HCT116 (cell line): ENCODE results near the gene RIMS4.

Experiments used
- EZH2 ChIP-seq: fragments of 200-600 bp; sonication (generic); IDR thresholded peaks from 2 replicates; pipeline ENCODE4 v1.6.1; 2017; ENCODE audit warnings: antibody characterized with exemption, mixed run types
- EZH2phosphoT487 ChIP-seq: fragments of 200-600 bp; IDR thresholded peaks from 2 replicates; pipeline ENCODE4 v1.6.1; 2018; ENCODE audit warnings: antibody characterized with exemption, borderline replicate concordance
- POLR2A ChIP-seq: IDR thresholded peaks from 2 replicates; pipeline ENCODE4 v1.7.0; 2011; ENCODE audit warnings: borderline replicate concordance; ENCODE audit not compliant: insufficient read depth, insufficient read length; ENCODE audit errors: extremely low read depth
- POLR2AphosphoS5 ChIP-seq: IDR thresholded peaks from 2 replicates; pipeline ENCODE4 v1.6.1; 2011; ENCODE audit warnings: mild to moderate bottlenecking, low read depth, low read length, moderate library complexity
- RAD21 ChIP-seq: IDR thresholded peaks from 2 replicates; pipeline ENCODE4 v1.6.1; 2012; ENCODE audit warnings: low read depth, mild to moderate bottlenecking
- YY1 ChIP-seq: IDR thresholded peaks from 2 replicates; pipeline ENCODE4 v1.6.1; 2011; ENCODE audit warnings: low read length, low read depth, moderate library complexity, mild to moderate bottlenecking; ENCODE audit not compliant: insufficient replicate concordance; ENCODE audit errors: extremely low read depth
- ZNF274 ChIP-seq: fragments of 200-500 bp; sonication (Bioruptor generic); IDR thresholded peaks from 2 replicates; pipeline ENCODE4 v1.6.1; 2014; ENCODE audit warnings: mild to moderate bottlenecking, low read depth, low read length, inconsistent platforms
- TF ChIP-seq, protein P1 (sequence below), 3 experiments: fragments of 200-600 bp in 1 of 3; sonication (generic) in 1 of 3; IDR thresholded peaks in 2 of 3; conservative IDR thresholded peaks in 1 of 3; 2 replicates each; pipeline ENCODE4 v1.5.1; 2012 to 2017; ENCODE audit warnings: low read depth in 2 of 3, low read length in 2 of 3, antibody characterized with exemption in 1 of 3, borderline replicate concordance in 1 of 3, control low read depth in 1 of 3, mild to moderate bottlenecking in 1 of 3, mixed read lengths in 1 of 3, mixed run types in 1 of 3, moderate library complexity in 1 of 3; ENCODE audit not compliant: insufficient read depth in 1 of 3
- TF ChIP-seq, protein P2 (sequence below): IDR thresholded peaks from 2 replicates; pipeline ENCODE4 v1.6.1; 2012; ENCODE audit warnings: low read depth

DNA sequence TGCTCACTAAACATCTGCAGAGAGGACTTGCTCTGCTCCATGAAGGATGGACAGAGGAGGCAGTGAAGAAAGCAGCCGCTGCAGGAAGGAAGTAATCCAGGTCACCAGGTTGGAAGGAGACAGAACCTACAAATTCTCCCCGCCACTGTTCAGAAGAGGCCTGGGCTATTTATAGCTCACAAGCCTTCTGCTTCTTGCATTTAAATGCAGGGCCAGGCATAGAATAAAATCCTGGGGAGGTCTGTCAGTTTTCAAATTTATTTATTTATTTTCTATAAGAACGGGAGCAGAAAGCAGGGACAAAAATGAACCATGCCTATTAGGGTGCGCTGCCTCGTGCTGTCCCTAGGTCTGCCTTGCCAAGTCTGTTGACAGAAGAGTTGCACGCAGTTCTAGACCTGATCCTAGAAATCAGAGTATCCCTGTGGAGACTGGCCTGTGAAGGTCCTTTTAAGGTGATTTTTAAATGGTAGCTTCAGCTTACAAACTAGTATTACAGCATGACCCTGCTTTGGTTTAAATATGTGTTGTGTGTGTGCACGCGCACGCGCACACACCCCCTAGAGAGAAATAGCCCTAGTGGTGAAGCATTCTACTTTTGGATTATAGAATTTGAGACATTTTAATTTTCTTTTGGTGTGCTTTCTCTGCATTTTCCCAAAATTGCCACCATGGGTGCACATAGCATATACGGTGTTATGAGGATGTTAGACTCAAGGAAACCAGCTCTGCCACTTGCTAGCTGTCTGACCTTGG, 19.5 kb downstream of the RIMS4 start:
- TF ChIP-seq, protein P1, sequence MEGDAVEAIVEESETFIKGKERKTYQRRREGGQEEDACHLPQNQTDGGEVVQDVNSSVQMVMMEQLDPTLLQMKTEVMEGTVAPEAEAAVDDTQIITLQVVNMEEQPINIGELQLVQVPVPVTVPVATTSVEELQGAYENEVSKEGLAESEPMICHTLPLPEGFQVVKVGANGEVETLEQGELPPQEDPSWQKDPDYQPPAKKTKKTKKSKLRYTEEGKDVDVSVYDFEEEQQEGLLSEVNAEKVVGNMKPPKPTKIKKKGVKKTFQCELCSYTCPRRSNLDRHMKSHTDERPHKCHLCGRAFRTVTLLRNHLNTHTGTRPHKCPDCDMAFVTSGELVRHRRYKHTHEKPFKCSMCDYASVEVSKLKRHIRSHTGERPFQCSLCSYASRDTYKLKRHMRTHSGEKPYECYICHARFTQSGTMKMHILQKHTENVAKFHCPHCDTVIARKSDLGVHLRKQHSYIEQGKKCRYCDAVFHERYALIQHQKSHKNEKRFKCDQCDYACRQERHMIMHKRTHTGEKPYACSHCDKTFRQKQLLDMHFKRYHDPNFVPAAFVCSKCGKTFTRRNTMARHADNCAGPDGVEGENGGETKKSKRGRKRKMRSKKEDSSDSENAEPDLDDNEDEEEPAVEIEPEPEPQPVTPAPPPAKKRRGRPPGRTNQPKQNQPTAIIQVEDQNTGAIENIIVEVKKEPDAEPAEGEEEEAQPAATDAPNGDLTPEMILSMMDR (IDR thresholded peaks at IDR 0.05 in 2 of 3, conservative IDR thresholded peaks at IDR 0.05 in 1 of 3; ENCODE audit: borderline replicate concordance in 1 of 3, insufficient read depth in 1 of 3, low read depth in 2 of 3, low read length in 2 of 3), result no peak
- TF ChIP-seq RAD21, result no peak
- no peak for TF ChIP-seq POLR2A
- no peak for TF ChIP-seq YY1
- TF ChIP-seq EZH2, result no peak
- TF ChIP-seq, protein P2, sequence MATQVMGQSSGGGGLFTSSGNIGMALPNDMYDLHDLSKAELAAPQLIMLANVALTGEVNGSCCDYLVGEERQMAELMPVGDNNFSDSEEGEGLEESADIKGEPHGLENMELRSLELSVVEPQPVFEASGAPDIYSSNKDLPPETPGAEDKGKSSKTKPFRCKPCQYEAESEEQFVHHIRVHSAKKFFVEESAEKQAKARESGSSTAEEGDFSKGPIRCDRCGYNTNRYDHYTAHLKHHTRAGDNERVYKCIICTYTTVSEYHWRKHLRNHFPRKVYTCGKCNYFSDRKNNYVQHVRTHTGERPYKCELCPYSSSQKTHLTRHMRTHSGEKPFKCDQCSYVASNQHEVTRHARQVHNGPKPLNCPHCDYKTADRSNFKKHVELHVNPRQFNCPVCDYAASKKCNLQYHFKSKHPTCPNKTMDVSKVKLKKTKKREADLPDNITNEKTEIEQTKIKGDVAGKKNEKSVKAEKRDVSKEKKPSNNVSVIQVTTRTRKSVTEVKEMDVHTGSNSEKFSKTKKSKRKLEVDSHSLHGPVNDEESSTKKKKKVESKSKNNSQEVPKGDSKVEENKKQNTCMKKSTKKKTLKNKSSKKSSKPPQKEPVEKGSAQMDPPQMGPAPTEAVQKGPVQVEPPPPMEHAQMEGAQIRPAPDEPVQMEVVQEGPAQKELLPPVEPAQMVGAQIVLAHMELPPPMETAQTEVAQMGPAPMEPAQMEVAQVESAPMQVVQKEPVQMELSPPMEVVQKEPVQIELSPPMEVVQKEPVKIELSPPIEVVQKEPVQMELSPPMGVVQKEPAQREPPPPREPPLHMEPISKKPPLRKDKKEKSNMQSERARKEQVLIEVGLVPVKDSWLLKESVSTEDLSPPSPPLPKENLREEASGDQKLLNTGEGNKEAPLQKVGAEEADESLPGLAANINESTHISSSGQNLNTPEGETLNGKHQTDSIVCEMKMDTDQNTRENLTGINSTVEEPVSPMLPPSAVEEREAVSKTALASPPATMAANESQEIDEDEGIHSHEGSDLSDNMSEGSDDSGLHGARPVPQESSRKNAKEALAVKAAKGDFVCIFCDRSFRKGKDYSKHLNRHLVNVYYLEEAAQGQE, result no peak
- TF ChIP-seq POLR2AphosphoS5, result no peak
- no peak for TF ChIP-seq ZNF274
- TF ChIP-seq EZH2phosphoT487, result no peak
